Gastrocnemius medialis (tissue), 4 donors: Measurements from ENCODE around the gene NAXD. TPM values are rescaled to one million over a fixed set of nuclear protein-coding genes. Genes with fewer than 3 reads are reported as not detected.

Experiments used
- ATAC-seq, 2 donors: fragments of 150-250 bp; one replicate each; pipeline ENCODE4 v1.9.1; 2016
- DNase-seq, 2 donors: peaks; one replicate each; pipeline ENCODE4 v3.0.0-alpha.2; 2019
- H3K27ac ChIP-seq, 4 donors: fragments of 200-600 bp; sonication (generic); 1 replicate in 1 of 4; 2 replicates in 3 of 4; pipeline ENCODE4 v1.5.1; 2016 to 2018; ENCODE audit warnings: mild to moderate bottlenecking in 2 of 4, moderate library complexity in 1 of 4
- H3K27me3 ChIP-seq, 3 donors: fragments of 200-600 bp; sonication (generic) in 2 of 3; 1 replicate in 1 of 3; 2 replicates in 2 of 3; pipeline versions ENCODE4 v1.5.1 to v1.6.0; 2016 to 2019; ENCODE audit warnings: mild to moderate bottlenecking in 1 of 3, moderate library complexity in 1 of 3
- H3K36me3 ChIP-seq, 2 donors: fragments of 200-600 bp; sonication (generic) in 1 of 2; one replicate each; pipeline ENCODE4 v1.5.1; 2017 to 2018
- H3K4me1 ChIP-seq, 2 donors: fragments of 200-600 bp; sonication (generic) in 1 of 2; one replicate each; pipeline ENCODE4 v1.5.1; 2016 to 2017; ENCODE audit warnings: mild to moderate bottlenecking in 2 of 2
- H3K4me3 ChIP-seq, 4 donors: fragments of 200-600 bp; sonication (generic) in 3 of 4; 1 replicate in 1 of 4; 2 replicates in 3 of 4; pipeline ENCODE4 v1.5.1; 2016 to 2019; ENCODE audit warnings: mild to moderate bottlenecking in 2 of 4
- H3K9me3 ChIP-seq, 3 donors: fragments of 200-600 bp; sonication (generic) in 2 of 3; 1 replicate in 1 of 3; 2 replicates in 2 of 3; pipeline ENCODE4 v1.5.1; 2016 to 2019
- POLR2A ChIP-seq, 2 donors: fragments of 450-650 bp; IDR thresholded peaks; one replicate each; pipeline ENCODE4 v1.6.1; 2017; ENCODE audit warnings: antibody characterized with exemption in 2 of 2, mild to moderate bottlenecking in 2 of 2, moderate library complexity in 2 of 2
- in situ Hi-C, 4 donors: fragments of 200-750 bp; cut with MboI; loops; one replicate each; pipeline versions ENCODE4 v1.15.0 to v1.8.0; 2017; ENCODE audit warnings: low sequenced_read_pairs in 4 of 4
- intact Hi-C: fragments of 100-400 bp; cut with DNase I; formaldehyde crosslinking; loops from one replicate; pipeline ENCODE4 v1.15.1; 2023; ENCODE audit warnings: low total_unique reads
- total RNA-seq, 4 donors: library from RNA; depleted of rRNA; stranded (reverse); fragments of >200 nt; gene quantifications; one replicate each; pipeline versions ENCODE4 v1.1.0 to v1.2.3, GENCODE V29; 2016
- TF ChIP-seq, protein P1 (sequence below), 5 experiments: fragments of 450-650 bp in 3 of 5; fragments of 200-600 bp in 2 of 5; sonication (generic) in 2 of 5; IDR thresholded peaks in 4 of 5; conservative IDR thresholded peaks in 1 of 5; 1 replicate in 4 of 5; 2 replicates in 1 of 5; pipeline ENCODE4 v1.5.1; 2016 to 2019; ENCODE audit warnings: antibody characterized with exemption in 5 of 5, mild to moderate bottlenecking in 3 of 5, moderate library complexity in 3 of 5

Gene NAXD
- total RNA-seq, 4 donors from 2014 or later = 17.9 to 24.7 (median 21.5) TPM

- no peak for ATAC-seq
- no peak overlapping the region for H3K27ac ChIP-seq
These were observed 21.4 kb downstream of the NAXD start for GRCh38 chr13:110636701-110637201.

DNA sequence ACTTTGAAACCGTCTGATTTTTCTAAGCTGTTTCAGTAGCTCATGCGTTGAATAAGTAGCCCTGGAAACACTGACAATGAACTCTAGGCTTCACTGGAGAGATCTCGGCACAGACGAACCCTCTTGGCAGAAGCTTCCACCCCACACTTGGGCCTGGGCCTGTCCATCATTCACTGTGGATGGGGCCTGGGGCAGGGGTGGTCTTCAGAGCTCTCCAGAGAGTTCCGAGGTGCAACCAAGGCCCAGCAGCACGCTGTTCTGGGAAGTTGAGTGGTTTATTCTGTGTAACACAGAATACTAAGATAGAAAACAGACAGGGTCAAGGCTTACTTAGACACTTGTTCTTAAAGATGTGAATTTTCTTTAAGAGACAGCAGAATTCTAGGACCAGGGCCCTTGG lies 21.9 kb downstream of the NAXD start:
- no peak overlapping the region for H3K4me3 ChIP-seq
- H3K27ac ChIP-seq = no peak overlapping the region
- H3K27me3 ChIP-seq = no peaks in the 10 kb centered on the region
- in situ Hi-C loops = no loop called here
- intact Hi-C loops = no loop called here
- DNase-seq (no peak), ATAC-seq (no peak)
- peaks cover 0 to 55% of the 10 kb centered on the region in 2 donors for H3K36me3 ChIP-seq
- H3K4me1 ChIP-seq = peaks cover 16 to 20% of the 10 kb centered on the region in 2 donors
- TF ChIP-seq POLR2A (IDR thresholded peaks at IDR 0.05) = no peak
- TF ChIP-seq, protein P1, sequence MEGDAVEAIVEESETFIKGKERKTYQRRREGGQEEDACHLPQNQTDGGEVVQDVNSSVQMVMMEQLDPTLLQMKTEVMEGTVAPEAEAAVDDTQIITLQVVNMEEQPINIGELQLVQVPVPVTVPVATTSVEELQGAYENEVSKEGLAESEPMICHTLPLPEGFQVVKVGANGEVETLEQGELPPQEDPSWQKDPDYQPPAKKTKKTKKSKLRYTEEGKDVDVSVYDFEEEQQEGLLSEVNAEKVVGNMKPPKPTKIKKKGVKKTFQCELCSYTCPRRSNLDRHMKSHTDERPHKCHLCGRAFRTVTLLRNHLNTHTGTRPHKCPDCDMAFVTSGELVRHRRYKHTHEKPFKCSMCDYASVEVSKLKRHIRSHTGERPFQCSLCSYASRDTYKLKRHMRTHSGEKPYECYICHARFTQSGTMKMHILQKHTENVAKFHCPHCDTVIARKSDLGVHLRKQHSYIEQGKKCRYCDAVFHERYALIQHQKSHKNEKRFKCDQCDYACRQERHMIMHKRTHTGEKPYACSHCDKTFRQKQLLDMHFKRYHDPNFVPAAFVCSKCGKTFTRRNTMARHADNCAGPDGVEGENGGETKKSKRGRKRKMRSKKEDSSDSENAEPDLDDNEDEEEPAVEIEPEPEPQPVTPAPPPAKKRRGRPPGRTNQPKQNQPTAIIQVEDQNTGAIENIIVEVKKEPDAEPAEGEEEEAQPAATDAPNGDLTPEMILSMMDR (IDR thresholded peaks at IDR 0.05 in 4 of 5, conservative IDR thresholded peaks at IDR 0.05 in 1 of 5) = no peak
- no peaks in the 10 kb centered on the region for H3K9me3 ChIP-seq

More at GRCh38 chr13:110636701-110637201, 21.4 kb downstream of the NAXD start:
- Histone ChIP-seq H3K9me3 (no peaks in the 10 kb centered on the region), H3K4me1 (peaks cover 16 to 20% of the 10 kb centered on the region in 2 donors), H3K27me3 (no peaks in the 10 kb centered on the region), H3K36me3 (peaks cover 0 to 50% of the 10 kb centered on the region in 2 donors), H3K4me3 (no peak overlapping the region)
- intact Hi-C loops = no loop called here
- DNase-seq = no peak
- TF ChIP-seq, protein P1 (IDR thresholded peaks at IDR 0.05 in 4 of 5, conservative IDR thresholded peaks at IDR 0.05 in 1 of 5) = no peak
- TF ChIP-seq POLR2A (IDR thresholded peaks at IDR 0.05) = no peak
- in situ Hi-C loops = no loop called here

- Histone ChIP-seq H3K9me3 (no peaks in the 10 kb centered on the region), H3K4me1 (peaks cover 16 to 20% of the 10 kb centered on the region in 2 donors), H3K4me3 (no peak overlapping the region), H3K27me3 (no peaks in the 10 kb centered on the region), H3K36me3 (peaks cover 0 to 60% of the 10 kb centered on the region in 2 donors), H3K27ac (no peak overlapping the region)
- in situ Hi-C loops = no loop called here
- TF ChIP-seq, protein P1 (IDR thresholded peaks at IDR 0.05 in 4 of 5, conservative IDR thresholded peaks at IDR 0.05 in 1 of 5) = no peak
- TF ChIP-seq POLR2A (IDR thresholded peaks at IDR 0.05) = no peak
- DNase-seq (no peak), ATAC-seq (no peak)
- intact Hi-C loops = no loop called here
These were observed 22.4 kb downstream of the NAXD start for GRCh38 chr13:110637747-110638146.

GRCh38 chr13:110638257-110638656 lies 22.9 kb downstream of the NAXD start:
- no peak overlapping the region for H3K4me3 ChIP-seq
- ATAC-seq (no peak), DNase-seq (no peak)
- H3K27me3 ChIP-seq = no peaks in the 10 kb centered on the region
- H3K36me3 ChIP-seq = peaks cover 0 to 64% of the 10 kb centered on the region in 2 donors
- TF ChIP-seq, protein P1 (IDR thresholded peaks at IDR 0.05 in 4 of 5, conservative IDR thresholded peaks at IDR 0.05 in 1 of 5) = no peak
- TF ChIP-seq POLR2A (IDR thresholded peaks at IDR 0.05) = no peak
- intact Hi-C loops = no loop called here
- in situ Hi-C loops = no loop called here
- peaks cover 16 to 19% of the 10 kb centered on the region in 2 donors for H3K4me1 ChIP-seq
- no peak overlapping the region for H3K27ac ChIP-seq
- H3K9me3 ChIP-seq = no peaks in the 10 kb centered on the region
